ACC112 (cell line): ENCODE measurements around the gene SV2A.
A peak's percentile ranks its signal among the peaks of the same experiment; 100 is the strongest.
"Not testable (repeated sequence)": the region's sequence is repeated elsewhere in the genome, so short reads cannot be mapped to it uniquely, and the experiment has no call there.

Experiments
- H2AFZ ChIP-seq: fragments of 200-600 bp; sonication (generic); one replicate; pipeline ENCODE4 v1.6.0; 2017; ENCODE audit warnings: antibody characterized with exemption, low read length; ENCODE audit not compliant: unreplicated experiment
- H3K27ac ChIP-seq: fragments of 200-600 bp; sonication (generic); 2 replicates; pipeline ENCODE4 v1.5.1; 2014; ENCODE audit warnings: low read depth, mild to moderate bottlenecking, antibody characterized with exemption, low read length, moderate library complexity
- H3K27me3 ChIP-seq: fragments of 200-600 bp; sonication (generic); 2 replicates; pipeline ENCODE4 v1.6.1; 2014; ENCODE audit warnings: mild to moderate bottlenecking, antibody characterized with exemption, low read length, moderate library complexity, mixed read lengths; ENCODE audit not compliant: insufficient read depth
- H3K36me3 ChIP-seq: fragments of 200-600 bp; sonication (generic); 2 replicates; pipeline ENCODE4 v1.6.1; 2016; ENCODE audit warnings: mild to moderate bottlenecking, antibody characterized with exemption, low read length, moderate library complexity, mixed read lengths; ENCODE audit not compliant: insufficient read depth
- H3K4me1 ChIP-seq: fragments of 200-600 bp; sonication (generic); one replicate; pipeline ENCODE4 v1.6.1; 2016; ENCODE audit warnings: low read length, mixed read lengths; ENCODE audit not compliant: insufficient read depth, unreplicated experiment, control insufficient read depth
- H3K4me3 ChIP-seq: fragments of 200-600 bp; sonication (generic); 2 replicates; pipeline ENCODE4 v1.5.1; 2014; ENCODE audit warnings: mild to moderate bottlenecking, low read depth, low read length
- H3K79me2 ChIP-seq: fragments of 200-600 bp; sonication (generic); one replicate; pipeline ENCODE4 v1.6.0; 2016; ENCODE audit warnings: low read length; ENCODE audit not compliant: control insufficient read depth, unreplicated experiment, insufficient read depth

Gene SV2A, protein sequence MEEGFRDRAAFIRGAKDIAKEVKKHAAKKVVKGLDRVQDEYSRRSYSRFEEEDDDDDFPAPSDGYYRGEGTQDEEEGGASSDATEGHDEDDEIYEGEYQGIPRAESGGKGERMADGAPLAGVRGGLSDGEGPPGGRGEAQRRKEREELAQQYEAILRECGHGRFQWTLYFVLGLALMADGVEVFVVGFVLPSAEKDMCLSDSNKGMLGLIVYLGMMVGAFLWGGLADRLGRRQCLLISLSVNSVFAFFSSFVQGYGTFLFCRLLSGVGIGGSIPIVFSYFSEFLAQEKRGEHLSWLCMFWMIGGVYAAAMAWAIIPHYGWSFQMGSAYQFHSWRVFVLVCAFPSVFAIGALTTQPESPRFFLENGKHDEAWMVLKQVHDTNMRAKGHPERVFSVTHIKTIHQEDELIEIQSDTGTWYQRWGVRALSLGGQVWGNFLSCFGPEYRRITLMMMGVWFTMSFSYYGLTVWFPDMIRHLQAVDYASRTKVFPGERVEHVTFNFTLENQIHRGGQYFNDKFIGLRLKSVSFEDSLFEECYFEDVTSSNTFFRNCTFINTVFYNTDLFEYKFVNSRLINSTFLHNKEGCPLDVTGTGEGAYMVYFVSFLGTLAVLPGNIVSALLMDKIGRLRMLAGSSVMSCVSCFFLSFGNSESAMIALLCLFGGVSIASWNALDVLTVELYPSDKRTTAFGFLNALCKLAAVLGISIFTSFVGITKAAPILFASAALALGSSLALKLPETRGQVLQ

DNA sequence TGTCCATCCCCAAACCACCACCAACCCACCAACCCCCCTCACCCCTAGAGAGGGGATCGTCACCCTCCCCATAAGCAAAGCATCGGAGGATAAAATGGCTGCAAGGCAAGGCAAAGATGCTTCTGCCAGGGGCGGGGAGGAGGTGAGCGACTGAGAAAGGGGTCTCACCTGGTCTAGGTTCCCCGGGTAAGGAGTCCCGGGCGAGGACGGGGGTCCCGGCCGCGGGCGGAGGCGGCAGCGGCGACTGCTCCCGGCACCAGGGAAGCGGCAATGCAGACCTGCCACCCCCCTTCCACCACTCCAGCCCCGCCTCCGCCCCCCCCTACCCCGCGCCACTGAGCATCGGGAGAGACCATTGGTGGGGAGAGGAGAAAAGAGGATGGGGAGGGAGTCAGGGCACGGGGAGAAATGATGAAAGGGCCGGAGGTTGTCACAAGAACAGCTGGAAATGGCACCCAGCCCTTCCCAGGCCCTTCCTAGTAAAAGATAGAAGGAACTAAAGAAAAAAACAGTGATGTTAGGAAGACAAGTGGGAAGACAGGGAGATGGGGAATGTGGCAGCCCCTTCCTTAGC, at the start of gene SV2A:
Gene SV2A (minus strand): TSS at position 274 of the 574 bp plus-strand sequence. CDS start 4,004 bp downstream, outside the sequence.
- Histone ChIP-seq H2AFZ (peak within 1 kb of the TSS; percentile 57), H3K4me3 (peak within 1 kb of the TSS; percentile 89), H3K4me1 (peaks cover 9% of the 10 kb centered on the region), H3K36me3 (peaks cover 8% of the 10 kb centered on the region; the same call in 1 of the 2 replicates), H3K79me2 (peaks cover 10% of the 10 kb centered on the region), H3K27ac (no peak within 1 kb of the TSS), H3K27me3 (no peaks in the 10 kb centered on the region)

DNA sequence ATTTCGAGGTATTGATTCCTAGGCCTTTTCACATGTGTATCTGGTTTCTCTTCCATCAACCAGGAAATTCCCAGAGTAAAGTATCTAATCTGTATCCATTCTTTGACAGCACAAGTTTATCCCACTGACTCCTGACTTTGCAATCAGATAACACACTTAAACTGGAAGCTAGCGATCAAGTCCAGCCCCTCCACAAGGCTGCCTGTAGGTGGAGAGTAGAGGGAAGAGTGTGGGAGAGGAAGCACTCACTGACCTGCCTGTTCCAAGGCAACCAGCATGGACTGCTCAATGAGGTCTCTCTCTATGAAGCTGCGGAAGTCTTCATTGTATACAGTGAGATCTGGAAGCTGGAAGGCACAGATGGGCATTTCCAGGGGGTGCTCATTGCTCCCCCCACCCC, 49.4 kb upstream of the SV2A start:
- H3K4me1 ChIP-seq, result peaks cover 11% of the 10 kb centered on the region
- no peak overlapping the region for H3K4me3 ChIP-seq
- H3K36me3 ChIP-seq, result peaks cover 30% of the 10 kb centered on the region
- no peak overlapping the region for H2AFZ ChIP-seq
- no peak overlapping the region for H3K27ac ChIP-seq
- H3K27me3 ChIP-seq, result no peaks in the 10 kb centered on the region
- H3K79me2 ChIP-seq, result no peaks in the 10 kb centered on the region

DNA sequence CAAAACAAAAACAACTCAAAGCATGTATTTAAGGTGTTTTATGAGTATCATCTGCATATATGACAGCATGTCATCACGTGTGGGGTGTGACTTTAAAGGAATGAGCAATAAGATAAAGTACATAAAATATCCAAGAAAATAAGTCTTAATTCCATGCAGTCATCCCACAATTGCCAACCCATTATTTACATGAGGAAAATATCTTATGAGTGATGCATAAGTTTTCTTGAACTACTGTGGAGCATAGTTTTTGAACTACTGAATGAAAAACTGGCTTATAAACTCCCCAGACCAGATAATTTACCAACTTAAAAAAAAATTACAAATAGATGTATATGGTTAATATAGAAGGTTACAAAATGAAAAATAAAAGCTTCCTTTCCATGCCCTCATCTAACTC, 48.8 kb upstream of the SV2A start:
- Histone ChIP-seq H3K4me3 (no peak overlapping the region), H2AFZ (no peak overlapping the region), H3K4me1 (peaks cover 11% of the 10 kb centered on the region), H3K36me3 (peaks cover 30% of the 10 kb centered on the region), H3K79me2 (no peaks in the 10 kb centered on the region), H3K27me3 (no peaks in the 10 kb centered on the region), H3K27ac (no peak overlapping the region)

DNA sequence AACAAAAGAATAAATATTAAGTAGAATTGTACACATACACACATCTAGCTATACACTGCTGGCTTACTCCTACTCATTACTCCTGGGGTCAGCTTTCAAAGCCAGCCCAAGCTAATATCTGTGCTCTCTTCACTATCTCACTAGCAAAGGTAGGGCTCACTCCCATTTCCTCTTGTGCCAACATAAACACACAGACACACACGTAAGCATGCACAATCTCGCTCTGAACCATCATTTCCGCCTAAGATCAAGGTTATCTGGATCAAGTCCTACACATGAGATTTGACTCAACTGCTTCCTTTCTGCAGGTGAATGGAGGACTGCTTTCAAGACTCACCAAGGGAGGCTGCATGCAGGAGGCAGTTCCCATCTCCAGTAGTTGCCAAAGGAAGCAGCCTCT, 47.8 kb upstream of the SV2A start:
- Histone ChIP-seq H3K27me3 (no peaks in the 10 kb centered on the region), H2AFZ (no peak overlapping the region), H3K27ac (no peak overlapping the region), H3K4me1 (peaks cover 11% of the 10 kb centered on the region), H3K79me2 (no peaks in the 10 kb centered on the region), H3K36me3 (peaks cover 22% of the 10 kb centered on the region; the same call in 1 of the 2 replicates), H3K4me3 (no peak overlapping the region)

DNA sequence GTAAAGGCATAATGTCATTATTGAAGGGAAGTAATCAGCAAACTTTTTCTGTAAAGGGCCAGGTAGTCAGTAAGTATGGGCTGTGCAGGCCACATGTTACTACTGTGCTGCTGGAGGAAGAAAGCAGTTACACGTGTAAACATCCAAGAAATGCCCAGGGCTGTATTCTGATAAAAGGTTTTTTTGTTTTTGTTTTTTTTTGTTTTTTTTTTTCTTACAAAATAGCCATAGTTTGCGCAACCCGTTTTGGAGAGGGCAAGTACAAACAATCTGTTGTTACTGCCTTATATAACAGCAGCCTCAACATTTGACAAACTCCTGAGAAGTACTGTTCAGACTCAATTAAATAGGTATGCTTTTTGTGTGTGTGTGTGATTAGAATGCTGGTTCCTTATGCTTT, 45.7 kb upstream of the SV2A start:
- H3K79me2 ChIP-seq, result no peaks in the 10 kb centered on the region
- peaks cover 11% of the 10 kb centered on the region for H3K4me1 ChIP-seq
- H3K4me3 ChIP-seq, result no peak overlapping the region
- H3K27ac ChIP-seq, result peak overlapping the region; percentile 58
- no peaks in the 10 kb centered on the region for H3K27me3 ChIP-seq
- H3K36me3 ChIP-seq, result peaks cover 33% of the 10 kb centered on the region
- no peak overlapping the region for H2AFZ ChIP-seq

DNA sequence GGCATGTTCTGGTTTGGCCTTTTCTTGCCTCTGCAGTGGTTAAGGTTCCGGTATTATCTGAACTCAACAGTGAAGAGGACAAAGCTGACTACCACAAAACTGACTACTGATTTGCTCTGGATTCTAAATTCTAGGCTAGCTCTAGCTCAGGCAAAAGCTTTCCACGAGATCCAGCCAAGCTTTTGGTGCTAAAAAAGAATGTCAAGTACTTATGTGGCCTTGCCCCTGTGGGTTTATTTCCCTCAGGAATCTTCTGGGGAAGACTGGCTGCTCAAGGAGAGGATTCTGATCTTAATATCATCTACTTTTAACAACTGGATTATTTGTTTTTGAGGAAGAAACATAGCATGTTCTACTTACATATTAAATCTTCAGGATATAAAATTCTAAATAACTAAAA, 45.1 kb upstream of the SV2A start:
- Histone ChIP-seq H3K4me1 (peaks cover 11% of the 10 kb centered on the region), H3K4me3 (no peak overlapping the region), H3K27ac (peak overlapping the region; percentile 58), H3K79me2 (no peaks in the 10 kb centered on the region), H3K27me3 (no peaks in the 10 kb centered on the region), H3K36me3 (peaks cover 33% of the 10 kb centered on the region), H2AFZ (peak overlapping the region; percentile 64)

DNA sequence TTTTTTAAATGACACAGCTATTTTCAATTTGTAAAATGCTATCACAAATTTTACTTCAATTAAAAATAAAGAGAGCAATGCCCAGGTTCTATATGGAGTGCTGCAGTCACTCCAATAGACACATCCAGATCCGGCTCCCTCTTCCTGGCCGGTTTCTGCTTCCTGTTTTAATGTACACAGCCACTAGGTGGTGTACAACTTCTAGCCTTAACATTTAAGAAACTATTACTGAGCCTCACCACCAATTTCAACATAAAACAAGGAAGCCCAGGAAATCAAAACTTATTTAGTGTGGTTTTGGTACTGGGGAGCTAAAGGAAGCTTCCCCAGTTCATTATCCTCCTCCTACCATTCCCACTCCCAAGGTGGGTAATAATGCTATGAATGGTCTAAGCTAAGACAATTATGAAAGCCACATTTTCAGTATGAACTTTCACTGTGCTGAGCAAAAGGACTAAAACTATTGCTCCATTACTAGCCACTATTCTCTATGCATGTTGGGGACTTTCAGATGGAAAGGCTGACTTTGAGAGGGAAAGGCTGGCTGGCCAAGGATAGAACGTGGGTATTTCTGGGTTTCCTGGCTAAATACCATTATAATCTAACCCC, 44.5 kb upstream of the SV2A start:
- Histone ChIP-seq H3K79me2 (no peaks in the 10 kb centered on the region), H3K27ac (peak overlapping the region; percentile 58), H3K36me3 (peaks cover 28% of the 10 kb centered on the region), H3K27me3 (no peaks in the 10 kb centered on the region), H3K4me1 (peaks cover 11% of the 10 kb centered on the region), H2AFZ (peak overlapping the region; percentile 64), H3K4me3 (no peak overlapping the region)

DNA sequence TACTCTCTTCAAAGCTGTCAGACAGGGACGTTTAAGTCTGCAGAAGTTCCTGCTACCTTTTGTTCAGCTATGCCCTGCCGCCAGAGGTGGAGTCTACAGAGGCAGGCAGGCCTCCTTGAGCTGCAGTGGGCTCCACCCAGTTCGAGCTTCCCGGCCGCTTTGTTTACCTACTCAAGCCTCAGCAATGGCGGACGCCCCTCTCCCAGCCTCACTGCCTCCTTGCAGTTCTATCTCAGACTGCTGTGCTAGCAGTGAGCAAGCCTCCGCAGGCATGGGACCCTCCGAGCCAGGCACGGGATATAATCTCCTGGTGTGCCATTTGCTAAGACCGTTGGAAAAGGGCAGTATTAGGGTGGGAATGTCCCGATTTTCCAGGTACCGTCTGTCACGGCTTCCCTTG, 39.9 kb upstream of the SV2A start:
- H3K79me2 ChIP-seq, H3K27me3 ChIP-seq, H3K4me3 ChIP-seq, H3K27ac ChIP-seq, H3K4me1 ChIP-seq, H2AFZ ChIP-seq: not testable (repeated sequence)
- peaks cover 11% of the 10 kb centered on the region for H3K36me3 ChIP-seq

DNA sequence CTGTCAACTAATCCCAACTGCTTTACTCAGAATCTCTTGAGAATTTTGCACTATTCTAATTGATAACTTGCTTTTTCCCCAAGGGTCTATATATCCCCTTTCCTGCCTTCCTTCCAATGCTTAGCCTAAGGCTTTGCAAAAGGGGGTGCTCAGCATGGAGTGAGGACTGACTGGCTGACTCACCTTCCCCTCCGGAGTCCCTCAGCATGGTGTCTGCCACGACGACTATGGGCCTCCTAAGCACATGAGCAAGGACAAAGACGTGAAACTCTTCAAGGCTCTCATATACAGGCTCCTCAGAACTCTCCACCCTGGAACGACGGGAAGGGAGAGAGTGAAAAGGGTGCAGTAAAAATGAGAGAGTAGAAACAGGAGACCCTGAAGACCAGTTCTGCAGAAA, 32.3 kb upstream of the SV2A start:
- Histone ChIP-seq H3K27me3 (no peaks in the 10 kb centered on the region), H2AFZ (no peak overlapping the region), H3K36me3 (peaks cover 3% of the 10 kb centered on the region; the same call in 1 of the 2 replicates), H3K4me1 (no peaks in the 10 kb centered on the region), H3K79me2 (no peaks in the 10 kb centered on the region), H3K27ac (no peak overlapping the region), H3K4me3 (no peak overlapping the region)

DNA sequence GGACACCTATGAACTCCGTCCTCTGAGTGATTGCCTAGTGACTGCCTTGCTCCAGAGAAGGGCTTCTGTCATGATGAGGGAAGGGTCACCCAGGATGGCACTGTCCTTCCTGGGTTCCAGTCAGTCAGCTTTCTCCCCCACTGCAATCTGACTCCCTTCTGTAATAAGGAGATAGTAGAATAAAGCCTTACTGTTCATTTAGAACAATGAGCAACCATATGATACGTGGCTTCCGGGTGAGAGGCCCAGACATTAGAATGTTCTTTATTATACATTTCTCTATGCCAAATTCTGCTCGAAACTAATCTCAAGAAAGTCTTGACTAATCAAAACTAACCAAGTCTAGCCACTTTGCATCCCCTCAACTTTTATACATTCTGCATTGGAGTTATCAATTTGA, 27.6 kb upstream of the SV2A start:
- Histone ChIP-seq H2AFZ (no peak overlapping the region), H3K27ac (no peak overlapping the region), H3K36me3 (peaks cover 3% of the 10 kb centered on the region; the same call in 1 of the 2 replicates), H3K4me1 (peaks cover 4% of the 10 kb centered on the region), H3K79me2 (no peaks in the 10 kb centered on the region), H3K4me3 (no peak overlapping the region), H3K27me3 (no peaks in the 10 kb centered on the region)
